ENCODE measurements around the gene ACY1. TPM values are rescaled to one million over a fixed set of nuclear protein-coding genes. Genes with fewer than 3 reads are reported as not detected.
"Not testable (repeated sequence)": the region's sequence is repeated elsewhere in the genome, so short reads cannot be mapped to it uniquely, and the experiment has no call there.

The ACY1 gene
- total and polyA plus RNA-seq, 8 donors, result 8.0 to 60.6 (median 38.3) TPM; not detected in 1

DNA sequence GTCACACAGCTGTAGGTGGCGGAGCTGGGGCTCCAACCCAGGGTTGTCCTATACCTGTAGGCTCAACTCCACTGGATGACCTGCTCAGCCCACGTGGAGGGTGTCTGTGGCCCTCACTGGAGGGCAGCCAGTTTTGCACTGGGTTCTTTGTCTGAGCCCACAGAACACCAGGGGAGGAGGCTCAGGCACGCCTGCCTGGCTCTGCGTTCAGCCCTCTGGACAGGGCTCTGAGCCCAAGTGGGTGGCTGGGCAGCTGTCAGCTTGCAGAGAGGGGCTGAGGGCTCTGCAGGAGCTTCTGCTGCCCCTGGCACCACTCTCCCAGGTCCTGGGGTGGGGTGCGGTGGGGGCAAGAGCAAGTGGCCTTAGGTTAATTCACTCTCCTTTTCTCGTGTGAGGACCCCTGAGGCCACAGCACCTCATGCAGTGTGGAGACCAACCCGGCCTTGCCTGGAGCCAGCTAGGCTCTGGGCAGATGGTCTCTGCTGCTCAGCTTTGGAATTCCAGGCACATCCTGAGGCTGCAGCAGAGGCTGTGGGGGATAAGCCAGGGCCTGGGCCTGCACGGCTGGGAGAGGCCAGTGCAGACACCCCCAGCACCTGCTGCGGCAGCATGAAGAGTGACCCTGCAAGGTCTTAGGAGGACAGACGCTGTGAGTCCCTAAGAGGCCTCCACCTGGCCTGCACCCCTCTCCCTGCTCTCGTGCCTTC is 49.5 kb downstream of the ACY1 start:
- no peaks in the 10 kb centered on the region for H3K27me3 ChIP-seq
- no peaks in the 10 kb centered on the region for H3K4me1 ChIP-seq
- WGBS, 5 donors, result 63 to 79% (median 74%) methylated on average over 9 to 11 of the region's 11 CpGs
- intact Hi-C loops (cut with DNase I; ENCODE audit: low total_unique reads), result no loop called here
- H3K27ac ChIP-seq, result no peak overlapping the region
- DNase-seq, result no peak
- no peak overlapping the region for H3K4me3 ChIP-seq
- no peak for TF ChIP-seq POLR2A (IDR thresholded peaks at IDR 0.05)
- TF ChIP-seq, protein P1, sequence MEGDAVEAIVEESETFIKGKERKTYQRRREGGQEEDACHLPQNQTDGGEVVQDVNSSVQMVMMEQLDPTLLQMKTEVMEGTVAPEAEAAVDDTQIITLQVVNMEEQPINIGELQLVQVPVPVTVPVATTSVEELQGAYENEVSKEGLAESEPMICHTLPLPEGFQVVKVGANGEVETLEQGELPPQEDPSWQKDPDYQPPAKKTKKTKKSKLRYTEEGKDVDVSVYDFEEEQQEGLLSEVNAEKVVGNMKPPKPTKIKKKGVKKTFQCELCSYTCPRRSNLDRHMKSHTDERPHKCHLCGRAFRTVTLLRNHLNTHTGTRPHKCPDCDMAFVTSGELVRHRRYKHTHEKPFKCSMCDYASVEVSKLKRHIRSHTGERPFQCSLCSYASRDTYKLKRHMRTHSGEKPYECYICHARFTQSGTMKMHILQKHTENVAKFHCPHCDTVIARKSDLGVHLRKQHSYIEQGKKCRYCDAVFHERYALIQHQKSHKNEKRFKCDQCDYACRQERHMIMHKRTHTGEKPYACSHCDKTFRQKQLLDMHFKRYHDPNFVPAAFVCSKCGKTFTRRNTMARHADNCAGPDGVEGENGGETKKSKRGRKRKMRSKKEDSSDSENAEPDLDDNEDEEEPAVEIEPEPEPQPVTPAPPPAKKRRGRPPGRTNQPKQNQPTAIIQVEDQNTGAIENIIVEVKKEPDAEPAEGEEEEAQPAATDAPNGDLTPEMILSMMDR (IDR thresholded peaks at IDR 0.05), result no peak
- TF ChIP-seq POLR2AphosphoS5 (IDR thresholded peaks at IDR 0.05), result no peak
- no peak for TF ChIP-seq EP300 (IDR thresholded peaks at IDR 0.05)
- no peaks in the 10 kb centered on the region for H3K9me3 ChIP-seq
- no peaks in the 10 kb centered on the region for H3K36me3 ChIP-seq

DNA sequence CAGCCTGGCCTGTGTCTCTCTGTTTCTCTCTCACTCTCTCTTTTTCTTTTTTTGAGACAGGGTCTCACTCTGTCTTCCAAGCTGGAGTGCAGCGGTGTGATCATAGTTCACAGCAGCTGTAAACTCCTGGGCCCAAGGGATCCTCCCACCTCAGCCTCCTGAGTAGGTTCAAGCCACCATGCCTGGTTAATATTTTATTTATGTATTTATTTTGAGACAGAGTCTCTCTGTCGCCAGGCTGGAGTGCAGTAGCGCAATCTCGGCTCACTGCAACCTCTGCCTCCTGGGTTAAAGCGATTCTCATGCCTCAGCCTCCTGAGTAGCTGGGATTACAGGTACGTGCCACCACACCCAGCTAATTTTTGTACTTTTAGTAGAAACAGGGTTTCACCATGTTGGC is 50.4 kb downstream of the ACY1 start:
- H3K27ac ChIP-seq; H3K4me1 ChIP-seq; H3K36me3 ChIP-seq; H3K27me3 ChIP-seq; H3K4me3 ChIP-seq; DNase-seq; H3K9me3 ChIP-seq; intact Hi-C loops (cut with DNase I; ENCODE audit: low total_unique reads): not testable (repeated sequence)
- 79 to 87% (median 82%) methylated on average over 6 of the region's 6 CpGs for WGBS, 5 donors

DNA sequence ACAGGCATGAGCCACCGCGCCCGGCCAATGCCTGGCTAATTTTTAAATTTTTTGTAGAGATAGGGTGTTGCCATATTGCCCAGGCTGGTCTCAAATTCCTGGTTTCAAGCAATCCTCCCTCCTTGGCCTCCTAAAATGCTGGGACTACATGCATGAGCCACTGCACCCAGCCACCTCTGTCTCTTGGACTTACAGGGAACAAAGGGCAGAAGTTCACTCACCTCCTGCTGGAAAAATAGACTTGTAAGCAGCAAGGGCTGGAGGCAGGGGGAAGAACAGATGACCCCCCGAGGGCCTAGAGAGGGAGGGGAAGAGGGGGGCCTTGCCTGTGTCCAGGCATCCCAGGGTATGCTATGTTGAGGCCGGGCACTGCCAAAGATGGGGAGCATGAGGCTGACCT is 50.9 kb downstream of the ACY1 start:
- Histone ChIP-seq H3K4me3 (no peak overlapping the region), H3K36me3 (no peaks in the 10 kb centered on the region), H3K9me3 (no peaks in the 10 kb centered on the region), H3K27me3 (no peaks in the 10 kb centered on the region), H3K27ac (no peak overlapping the region), H3K4me1 (peaks cover 0 to under 1% (median 0%) of the 10 kb centered on the region in 4 donors)
- WGBS, 5 donors, result 81 to 93% (median 91%) methylated on average over 5 of the region's 5 CpGs
- intact Hi-C loops (cut with DNase I; ENCODE audit: low total_unique reads), result no loop called here
- TF ChIP-seq POLR2A (IDR thresholded peaks at IDR 0.05) (no peak), POLR2AphosphoS5 (IDR thresholded peaks at IDR 0.05) (no peak), EP300 (IDR thresholded peaks at IDR 0.05) (no peak)
- TF ChIP-seq, protein P1 (IDR thresholded peaks at IDR 0.05), result no peak
- no peak for DNase-seq

DNA sequence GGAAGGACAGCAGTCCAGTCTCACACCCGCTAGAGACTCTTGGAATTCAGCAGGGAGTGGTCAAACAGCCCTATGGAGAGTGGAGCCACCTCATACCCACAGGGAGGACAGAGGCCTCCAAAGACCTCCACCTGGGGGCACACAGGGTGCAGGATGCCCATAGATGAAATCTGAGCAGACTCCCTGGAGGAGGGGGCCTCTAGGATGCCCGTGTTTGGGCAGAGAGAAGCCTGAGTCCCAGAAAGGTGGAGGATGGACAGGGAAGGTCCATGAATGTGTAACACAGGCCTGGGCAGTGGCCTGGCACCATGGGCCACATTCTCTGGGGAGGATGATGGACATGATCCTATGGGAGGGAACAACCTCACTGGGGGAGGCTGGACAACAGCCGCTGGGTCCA is 51.3 kb downstream of the ACY1 start:
- Histone ChIP-seq H3K27me3 (no peaks in the 10 kb centered on the region), H3K27ac (no peak overlapping the region), H3K9me3 (no peaks in the 10 kb centered on the region), H3K4me1 (peaks cover 3 to 5% (median 4%) of the 10 kb centered on the region in 4 donors), H3K36me3 (no peaks in the 10 kb centered on the region), H3K4me3 (no peak overlapping the region)
- 85 to 92% (median 88%) methylated on average over 3 of the region's 3 CpGs for WGBS, 5 donors
- no peak for DNase-seq
- TF ChIP-seq POLR2A (IDR thresholded peaks at IDR 0.05) (no peak), EP300 (IDR thresholded peaks at IDR 0.05) (no peak), POLR2AphosphoS5 (IDR thresholded peaks at IDR 0.05) (no peak)
- TF ChIP-seq, protein P1 (IDR thresholded peaks at IDR 0.05), result no peak
- intact Hi-C loops (cut with DNase I; ENCODE audit: low total_unique reads), result no loop called here

DNA sequence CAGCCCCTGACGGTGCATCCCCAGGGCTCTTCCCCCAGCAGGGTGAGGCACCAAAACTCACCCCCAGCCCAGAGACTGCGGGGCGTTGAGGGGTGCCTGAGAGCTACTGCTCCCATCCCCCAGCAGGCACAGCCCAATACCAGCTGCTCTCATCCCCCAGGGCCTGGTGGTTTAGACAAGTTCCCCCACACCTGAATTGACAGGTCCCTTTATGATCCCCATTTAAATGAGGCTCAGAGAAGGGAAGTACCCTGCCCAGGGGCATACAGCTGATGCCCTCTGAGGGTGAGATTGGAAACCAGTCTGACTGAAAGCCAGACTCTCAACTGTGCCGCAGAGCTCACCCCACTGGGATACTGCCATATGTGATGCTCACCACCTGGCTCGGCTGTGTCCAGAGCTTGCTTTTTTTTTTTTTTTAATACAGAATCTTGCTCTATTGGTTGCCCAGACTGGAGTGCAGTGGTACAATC is 52.9 kb downstream of the ACY1 start:
- H3K27ac ChIP-seq, result no peak overlapping the region
- H3K27me3 ChIP-seq, result no peaks in the 10 kb centered on the region
- intact Hi-C loops (cut with DNase I; ENCODE audit: low total_unique reads), result no loop called here
- H3K4me3 ChIP-seq, result no peak overlapping the region
- no peaks in the 10 kb centered on the region for H3K9me3 ChIP-seq
- TF ChIP-seq EP300 (IDR thresholded peaks at IDR 0.05) (no peak), POLR2A (IDR thresholded peaks at IDR 0.05) (no peak), POLR2AphosphoS5 (IDR thresholded peaks at IDR 0.05) (no peak)
- TF ChIP-seq, protein P1 (IDR thresholded peaks at IDR 0.05), result no peak
- H3K36me3 ChIP-seq, result no peaks in the 10 kb centered on the region
- WGBS, 5 donors, result 71 to 91% (median 88%) methylated on average over 5 of the region's 5 CpGs
- peaks cover 5 to 20% (median 12%) of the 10 kb centered on the region in 4 donors for H3K4me1 ChIP-seq
- DNase-seq, result no peak
